ENCODE measurements around the gene PHF2.

Gene PHF2

DNA sequence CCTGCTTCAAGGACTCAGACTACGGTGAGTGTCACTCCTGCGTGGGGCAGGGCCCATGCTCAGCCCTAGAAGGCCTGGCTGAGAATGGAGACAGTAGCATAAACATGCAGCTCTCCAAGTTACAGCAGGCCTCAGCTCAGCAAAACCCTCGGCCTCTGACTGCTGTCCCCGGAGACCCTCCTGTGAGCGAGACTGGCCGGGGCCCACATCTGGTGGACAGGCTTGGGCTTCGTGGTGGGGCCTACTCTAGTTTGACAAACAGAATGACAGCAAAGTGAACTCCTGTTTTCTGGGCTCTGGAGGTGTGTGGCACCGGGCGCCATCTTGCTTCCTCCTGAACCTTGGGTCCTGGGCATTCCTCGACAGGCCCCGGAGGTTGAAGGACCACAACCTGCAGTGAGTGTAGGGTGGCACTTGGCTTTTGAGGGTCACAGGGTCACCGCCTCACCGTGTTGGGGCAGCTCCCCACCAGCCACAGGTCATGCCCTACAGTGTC lies 97.5 kb downstream of the PHF2 start:
- TF ChIP-seq, protein P1, sequence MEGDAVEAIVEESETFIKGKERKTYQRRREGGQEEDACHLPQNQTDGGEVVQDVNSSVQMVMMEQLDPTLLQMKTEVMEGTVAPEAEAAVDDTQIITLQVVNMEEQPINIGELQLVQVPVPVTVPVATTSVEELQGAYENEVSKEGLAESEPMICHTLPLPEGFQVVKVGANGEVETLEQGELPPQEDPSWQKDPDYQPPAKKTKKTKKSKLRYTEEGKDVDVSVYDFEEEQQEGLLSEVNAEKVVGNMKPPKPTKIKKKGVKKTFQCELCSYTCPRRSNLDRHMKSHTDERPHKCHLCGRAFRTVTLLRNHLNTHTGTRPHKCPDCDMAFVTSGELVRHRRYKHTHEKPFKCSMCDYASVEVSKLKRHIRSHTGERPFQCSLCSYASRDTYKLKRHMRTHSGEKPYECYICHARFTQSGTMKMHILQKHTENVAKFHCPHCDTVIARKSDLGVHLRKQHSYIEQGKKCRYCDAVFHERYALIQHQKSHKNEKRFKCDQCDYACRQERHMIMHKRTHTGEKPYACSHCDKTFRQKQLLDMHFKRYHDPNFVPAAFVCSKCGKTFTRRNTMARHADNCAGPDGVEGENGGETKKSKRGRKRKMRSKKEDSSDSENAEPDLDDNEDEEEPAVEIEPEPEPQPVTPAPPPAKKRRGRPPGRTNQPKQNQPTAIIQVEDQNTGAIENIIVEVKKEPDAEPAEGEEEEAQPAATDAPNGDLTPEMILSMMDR (IDR thresholded peaks at IDR 0.05; ENCODE audit: insufficient read depth, low read depth, low read length, missing control alignments): no peak
- no peak for DNase-seq (ENCODE audit: low read depth)
- no peak overlapping the region for H3K4me3 ChIP-seq (ENCODE audit: low read length)

DNA sequence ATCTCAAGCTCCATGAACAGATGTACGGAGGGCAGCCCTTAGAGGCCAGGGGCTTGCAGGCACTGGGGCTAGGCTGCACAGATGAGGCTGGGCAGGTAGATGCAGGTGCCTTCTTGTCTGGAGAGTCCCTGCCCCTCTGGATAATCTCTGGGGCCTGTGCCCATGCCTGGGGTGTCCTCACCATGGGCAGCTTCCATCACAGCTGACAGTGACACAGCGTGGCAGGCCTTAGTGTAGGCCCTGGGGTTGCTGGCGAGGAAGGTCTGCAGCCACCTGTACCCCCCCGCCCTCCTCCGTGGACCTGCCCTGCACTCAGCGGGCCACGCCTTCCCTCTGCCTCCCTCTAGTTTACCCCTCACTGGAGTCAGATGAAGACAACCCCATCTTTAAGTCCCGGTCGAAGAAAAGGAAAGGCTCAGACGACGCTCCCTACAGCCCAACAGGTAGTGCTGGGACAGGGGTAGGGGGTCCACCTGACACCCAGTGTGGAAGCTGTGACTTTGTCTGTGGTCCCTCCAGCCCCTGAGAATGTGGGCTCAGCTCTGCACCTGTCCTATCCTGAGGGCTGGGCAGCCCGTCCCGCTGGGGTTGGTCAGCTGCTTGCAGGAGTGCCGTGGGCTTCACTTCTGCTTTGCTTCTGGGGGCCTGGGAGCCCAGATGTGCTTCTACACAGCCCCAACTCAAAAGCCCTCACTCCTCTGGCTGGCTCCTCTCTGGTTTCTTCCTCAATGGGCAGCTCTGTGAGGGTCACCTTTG lies 98.4 kb downstream of the PHF2 start:
- H3K4me3 ChIP-seq (ENCODE audit: low read length): no peak overlapping the region
- DNase-seq (ENCODE audit: low read depth): no peak
- TF ChIP-seq, protein P1 (IDR thresholded peaks at IDR 0.05; ENCODE audit: insufficient read depth, low read depth, low read length, missing control alignments): no peak

DNA sequence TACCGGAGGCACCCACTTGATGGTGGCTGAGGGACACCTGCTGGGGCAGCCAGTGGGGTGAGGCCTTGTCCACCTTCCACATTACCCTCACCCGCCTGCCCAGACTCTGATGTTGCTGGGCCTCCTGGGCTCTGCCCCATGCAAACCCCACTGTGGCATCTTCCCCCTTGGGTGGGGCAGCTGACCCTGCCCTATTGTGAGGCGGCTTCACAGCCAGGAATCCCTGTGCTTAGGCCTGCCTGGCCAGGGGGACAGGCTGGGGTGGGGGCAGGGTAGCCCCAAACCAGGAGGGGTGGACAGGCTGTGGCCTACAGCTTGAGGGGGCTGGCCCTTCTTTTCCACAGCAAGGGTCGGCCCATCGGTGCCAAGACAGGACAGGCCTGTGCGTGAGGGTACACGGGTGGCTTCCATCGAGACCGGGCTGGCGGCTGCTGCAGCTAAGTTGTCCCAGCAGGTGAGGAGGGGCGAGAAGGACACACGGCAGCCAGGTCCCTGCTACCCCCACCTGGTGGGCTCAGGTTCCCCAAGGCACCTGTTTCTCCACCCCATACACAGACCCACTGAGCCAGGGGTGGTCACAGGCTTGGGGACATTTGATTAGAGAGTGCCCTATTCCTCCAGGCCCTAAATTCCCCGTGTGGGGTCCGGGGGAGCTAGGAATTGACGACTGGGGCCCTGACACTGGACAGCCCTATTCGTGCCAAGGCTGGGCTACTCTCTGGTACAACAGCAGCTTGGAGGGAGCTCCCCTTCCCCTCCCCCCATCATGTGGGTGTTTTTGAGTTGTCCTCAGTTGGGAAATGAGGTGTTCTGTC lies 99.2 kb downstream of the PHF2 start:
- DNase-seq (ENCODE audit: low read depth): no peak
- TF ChIP-seq, protein P1 (IDR thresholded peaks at IDR 0.05; ENCODE audit: insufficient read depth, low read depth, low read length, missing control alignments): no peak
- no peak overlapping the region for H3K4me3 ChIP-seq (ENCODE audit: low read length)

DNA sequence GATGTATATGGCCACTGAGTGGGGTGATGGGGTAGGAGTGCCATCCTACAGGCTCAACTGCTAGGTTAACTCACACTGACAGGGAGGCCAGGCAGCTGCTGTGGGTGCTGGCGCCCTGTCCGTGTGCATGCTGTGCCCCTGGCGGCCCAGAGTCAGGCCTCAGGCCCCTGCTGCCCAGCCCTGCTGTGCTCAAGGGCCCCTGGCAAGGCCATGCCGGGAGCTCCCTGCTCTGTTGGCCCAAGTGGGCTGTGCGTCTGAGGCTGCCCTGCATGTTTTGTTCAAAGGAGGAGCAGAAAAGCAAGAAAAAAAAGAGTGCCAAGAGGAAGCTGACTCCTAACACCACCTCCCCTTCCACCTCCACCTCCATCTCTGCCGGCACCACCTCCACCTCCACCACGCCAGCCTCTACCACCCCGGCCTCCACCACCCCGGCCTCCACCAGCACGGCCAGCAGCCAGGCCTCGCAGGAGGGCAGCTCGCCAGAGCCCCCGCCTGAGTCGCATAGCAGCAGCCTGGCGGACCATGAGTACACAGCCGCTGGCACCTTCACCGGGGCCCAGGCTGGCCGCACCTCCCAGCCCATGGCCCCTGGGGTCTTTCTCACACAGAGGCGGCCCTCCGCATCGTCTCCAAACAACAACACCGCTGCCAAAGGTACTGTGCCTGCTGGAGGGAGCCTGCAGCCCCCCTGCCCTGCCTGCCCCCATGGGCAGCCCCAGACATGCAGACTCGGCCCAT lies 100.1 kb downstream of the PHF2 start:
- DNase-seq (ENCODE audit: low read depth): no peak
- TF ChIP-seq, protein P1 (IDR thresholded peaks at IDR 0.05; ENCODE audit: insufficient read depth, low read depth, low read length, missing control alignments): no peak

DNA sequence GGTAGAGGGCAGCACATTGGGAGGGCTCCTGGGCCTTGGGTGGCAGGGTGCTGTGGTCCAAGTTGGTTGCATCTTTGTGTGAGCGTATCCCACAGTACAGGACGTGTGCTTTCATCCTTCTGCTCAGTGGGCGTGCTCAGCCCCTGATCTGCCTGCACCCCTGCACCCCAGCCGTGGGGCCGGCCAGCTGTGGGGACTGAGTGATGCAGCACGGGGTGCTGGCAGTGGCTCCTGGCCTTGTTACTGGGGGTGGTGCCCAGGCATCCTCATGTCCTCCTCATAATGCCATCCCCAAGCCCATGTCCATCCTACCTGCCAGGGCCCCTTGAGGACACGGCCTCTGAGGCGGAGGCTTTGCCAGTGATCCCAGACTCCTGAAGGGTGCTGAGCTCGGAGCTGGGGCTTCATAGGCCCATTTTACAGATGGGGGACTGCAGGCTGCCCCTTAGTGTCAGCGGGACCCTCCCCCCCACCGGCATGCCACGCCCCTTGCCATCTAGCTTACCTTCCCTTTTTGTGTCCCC lies 100.7 kb downstream of the PHF2 start:
- TF ChIP-seq, protein P1 (IDR thresholded peaks at IDR 0.05; ENCODE audit: insufficient read depth, low read depth, low read length, missing control alignments): no peak
- H3K4me3 ChIP-seq (ENCODE audit: low read length): no peak overlapping the region
- DNase-seq (ENCODE audit: low read depth): no peak

More for the DNA sequence above, 100.1 kb downstream of the PHF2 start:
- no peak overlapping the region for H3K4me3 ChIP-seq (ENCODE audit: low read length)

DNA sequence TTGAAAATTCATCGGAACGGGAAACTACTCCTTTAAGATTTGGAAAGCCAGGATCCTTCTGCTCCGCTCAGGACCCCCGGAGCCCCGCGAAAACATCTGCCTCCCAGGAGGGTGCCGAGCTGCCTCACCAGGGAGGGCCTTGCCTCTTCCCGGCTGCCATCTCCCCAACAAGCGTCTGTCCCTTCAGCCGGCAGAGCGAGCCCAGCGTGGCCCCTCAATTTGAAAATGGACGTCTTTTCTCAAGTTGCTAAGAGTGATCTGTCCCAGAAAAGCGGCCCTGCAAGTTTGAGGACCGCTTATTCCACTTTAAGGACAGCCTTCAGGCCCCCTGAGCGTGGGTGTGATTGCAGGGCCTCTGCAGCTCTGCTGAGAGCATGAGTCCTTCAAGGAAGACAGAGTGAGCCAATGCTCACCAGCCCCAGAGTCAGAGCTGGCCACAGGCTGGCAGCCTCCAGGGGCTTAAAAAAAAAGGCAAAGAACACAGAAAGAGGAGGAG lies 101.3 kb downstream of the PHF2 start:
- H3K4me3 ChIP-seq (ENCODE audit: low read length): no peak overlapping the region
- no peak for DNase-seq (ENCODE audit: low read depth)
- TF ChIP-seq, protein P1 (IDR thresholded peaks at IDR 0.05; ENCODE audit: insufficient read depth, low read depth, low read length, missing control alignments): no peak
